GM23338 (cell line): Measurements from ENCODE around the gene WAPL. TPM values are rescaled to one million over a fixed set of nuclear protein-coding genes. Genes with fewer than 3 reads are reported as not detected.
A peak's percentile ranks its signal among the peaks of the same experiment; 100 is the strongest.

Experiments used
- ATAC-seq: fragments of 200-7000 bp; cut with Tn5 transposase; 3 replicates; pipeline ENCODE4 v1.9.1; 2020
- DNase-seq: peaks from one replicate; pipeline ENCODE4 v3.0.0-alpha.2; 2015; ENCODE audit warnings: low spot score
- H2AFZ ChIP-seq: fragments of 200-600 bp; sonication (generic); 2 replicates; pipeline ENCODE4 v1.8.0; 2016; ENCODE audit warnings: antibody characterized with exemption, mild to moderate bottlenecking, moderate library complexity
- H3F3A ChIP-seq: fragments of 200-600 bp; sonication (generic); replicated peaks from 2 replicates; pipeline ENCODE4 v1.8.0; 2017; ENCODE audit warnings: antibody characterized with exemption, mixed run types, low read depth
- H3K27ac ChIP-seq: fragments of 200-600 bp; sonication (generic); 2 replicates; pipeline ENCODE4 v1.6.1; 2016; ENCODE audit warnings: low read depth
- H3K27me3 ChIP-seq: fragments of 200-600 bp; sonication (generic); 2 replicates; pipeline ENCODE4 v1.8.0; 2016; ENCODE audit warnings: mild to moderate bottlenecking, mixed run types, moderate library complexity; ENCODE audit not compliant: insufficient read depth
- H3K36me3 ChIP-seq: fragments of 200-600 bp; sonication (generic); 2 replicates; pipeline ENCODE4 v1.8.0; 2016; ENCODE audit warnings: mild to moderate bottlenecking; ENCODE audit not compliant: insufficient read depth
- H3K4me1 ChIP-seq: fragments of 200-600 bp; sonication (generic); 2 replicates; pipeline ENCODE4 v1.8.0; 2016; ENCODE audit warnings: mild to moderate bottlenecking, moderate library complexity; ENCODE audit not compliant: insufficient read depth
- H3K4me2 ChIP-seq: fragments of 200-600 bp; sonication (generic); 2 replicates; pipeline ENCODE4 v1.7.1; 2017; ENCODE audit warnings: mixed run types
- H3K4me3 ChIP-seq: fragments of 200-600 bp; sonication (generic); 2 replicates; pipeline ENCODE4 v1.6.1; 2016; ENCODE audit warnings: mixed run types
- H3K79me2 ChIP-seq: fragments of 200-600 bp; sonication (generic); replicated peaks from 2 replicates; pipeline ENCODE4 v1.8.0; 2017; ENCODE audit warnings: mild to moderate bottlenecking; ENCODE audit not compliant: insufficient read depth
- H3K9me2 ChIP-seq: fragments of 200-600 bp; sonication (generic); 2 replicates; pipeline ENCODE4 v1.8.0; 2017; ENCODE audit not compliant: insufficient read depth
- H4K20me1 ChIP-seq: fragments of 200-600 bp; sonication (generic); replicated peaks from 2 replicates; pipeline ENCODE4 v1.8.0; 2017; ENCODE audit warnings: mild to moderate bottlenecking; ENCODE audit not compliant: insufficient read depth
- H3K27ac Mint-ChIP-seq: 2 replicates; pipeline ENCODE4 v1.8.0; 2020; ENCODE audit warnings: inconsistent platforms, mild to moderate bottlenecking, moderate library complexity, mixed read lengths
- H3K27me3 Mint-ChIP-seq: 3 replicates; pipeline ENCODE4 v1.8.0; 2022; ENCODE audit warnings: low read depth, mild to moderate bottlenecking, moderate library complexity, mixed read lengths, inconsistent platforms; ENCODE audit not compliant: insufficient read depth, poor library complexity
- H3K36me3 Mint-ChIP-seq: 3 replicates; pipeline ENCODE4 v1.8.0; 2021; ENCODE audit warnings: low read depth, mild to moderate bottlenecking, inconsistent platforms, moderate library complexity, mixed read lengths
- H3K4me1 Mint-ChIP-seq: 3 replicates; pipeline ENCODE4 v1.8.0; 2020; ENCODE audit warnings: mild to moderate bottlenecking, inconsistent platforms, mixed read lengths
- H3K4me3 Mint-ChIP-seq: 3 replicates; pipeline ENCODE4 v1.8.0; 2021; ENCODE audit warnings: moderate library complexity, mild to moderate bottlenecking, inconsistent platforms, mixed read lengths
- H3K9me3 Mint-ChIP-seq: 3 replicates; pipeline ENCODE4 v1.8.0; 2020; ENCODE audit warnings: moderate library complexity, mild to moderate bottlenecking, inconsistent platforms, mixed read lengths
- CREB1 ChIP-seq: fragments of 250-450 bp; sonication (Bioruptor Pico); IDR thresholded peaks from 2 replicates; pipeline ENCODE4 v1.5.0; 2020; ENCODE audit warnings: low read depth, mild to moderate bottlenecking, moderate library complexity
- ETS1 ChIP-seq: IDR thresholded peaks from 2 replicates; pipeline ENCODE4 v1.6.1; 2016; ENCODE audit warnings: antibody characterized with exemption
- EZH2 ChIP-seq: fragments of 200-600 bp; sonication (generic); IDR thresholded peaks from one replicate; pipeline ENCODE4 v1.8.0; 2017; ENCODE audit warnings: antibody characterized with exemption, mild to moderate bottlenecking, low read depth; ENCODE audit not compliant: unreplicated experiment
- JUNB ChIP-seq: IDR thresholded peaks from one replicate; pipeline ENCODE4 v1.6.1; 2016; ENCODE audit warnings: antibody characterized with exemption; ENCODE audit not compliant: unreplicated experiment
- POLR2AphosphoS5 ChIP-seq: IDR thresholded peaks from 2 replicates; pipeline ENCODE4 v1.6.1; 2016; ENCODE audit warnings: antibody characterized with exemption, low read depth
- ZNF114 ChIP-seq: fragments of 250-450 bp; sonication (Bioruptor Pico); IDR thresholded peaks from 2 replicates; pipeline ENCODE4 v1.5.0; 2020; ENCODE audit warnings: mild to moderate bottlenecking, moderate library complexity
- ZNF462 ChIP-seq: fragments of 250-450 bp; sonication (Bioruptor Pico); IDR thresholded peaks from 2 replicates; pipeline ENCODE4 v1.5.0; 2020; ENCODE audit warnings: mild to moderate bottlenecking, moderate library complexity
- long read RNA-seq: library from polyadenylated mRNA; unstranded; transcript quantifications from one replicate; pipeline ENCODE4 v2.0.0, GENCODE V29; 2020; ENCODE audit not compliant: unreplicated experiment
- polyA plus RNA-seq: library from polyadenylated mRNA; unstranded; fragments of >200 nt; fragmentation: Nextera tagmentation; extraction: Ambion mirVana; gene quantifications from 2 replicates; pipeline ENCODE4 v1.2.1, GENCODE V29; 2016
- total RNA-seq: library from RNA; depleted of rRNA; stranded (reverse); fragments of >200 nt; shearing (Covaris generic); gene quantifications from 2 replicates; pipeline ENCODE4 v1.2.3, GENCODE V29; 2014; rRNA removed
- TF ChIP-seq, protein P1 (sequence below), 2 experiments: fragments of 200-600 bp in 1 of 2; sonication (generic) in 1 of 2; conservative IDR thresholded peaks; 2 replicates each; pipeline versions ENCODE4 v1.5.1 to v1.6.1; 2016 to 2017; ENCODE audit warnings: antibody characterized with exemption in 2 of 2, low read depth in 2 of 2, mild to moderate bottlenecking in 2 of 2, moderate library complexity in 1 of 2

WAPL gene
- total RNA-seq (60.8 and 67.9 TPM in 2 replicates), polyA plus RNA-seq (23.6 and 25.2 TPM in 2 replicates)
- long read RNA-seq, partial matches to known transcripts: 24 of 28 reads
- long read RNA-seq, other reads (novel, unspliced or antisense): 4 of 28 reads

GRCh38 chr10:86521678-86522509, at the start of gene WAPL:
Gene WAPL, minus strand, starts transcription at chr10:86521792. Its CDS starts 3,723 bp downstream, at chr10:86518069.
- Mint-ChIP-seq H3K9me3 (no peaks in the 10 kb centered on the region), H3K36me3 (peaks cover 16% of the 10 kb centered on the region), H3K4me3 (peak within 1 kb of the TSS; percentile 86), H3K27me3 (peaks cover 11% of the 10 kb centered on the region), H3K4me1 (peaks cover 31% of the 10 kb centered on the region), H3K27ac (peak within 1 kb of the TSS; percentile 97)
- TF ChIP-seq CREB1 (CRISPR knock-in tag) (peak; percentile 85), ETS1 (peak; percentile 81), EZH2 (no peak), POLR2AphosphoS5 (peak; percentile 78)
- peak; percentile 97 for DNase-seq
- peak; percentile 91 for ATAC-seq
- H3K4me2 ChIP-seq: peak within 1 kb of the TSS; percentile 99
- no peaks in the 10 kb centered on the region for H3K27me3 ChIP-seq
- H3K36me3 ChIP-seq: peaks cover 9% of the 10 kb centered on the region; the same call in 1 of the 2 replicates
- peaks cover 59% of the 10 kb centered on the region for H3K79me2 ChIP-seq
- peak within 1 kb of the TSS; percentile 82 for H3K27ac ChIP-seq
- H3K9me2 ChIP-seq: no peaks in the 10 kb centered on the region
- peak within 1 kb of the TSS; percentile 96 for H3K4me3 ChIP-seq
- no peaks in the 10 kb centered on the region for H3F3A ChIP-seq
- H4K20me1 ChIP-seq: peaks cover 32% of the 10 kb centered on the region
- H2AFZ ChIP-seq: peak within 1 kb of the TSS; percentile 80
- H3K4me1 ChIP-seq: peaks cover 26% of the 10 kb centered on the region

DNA sequence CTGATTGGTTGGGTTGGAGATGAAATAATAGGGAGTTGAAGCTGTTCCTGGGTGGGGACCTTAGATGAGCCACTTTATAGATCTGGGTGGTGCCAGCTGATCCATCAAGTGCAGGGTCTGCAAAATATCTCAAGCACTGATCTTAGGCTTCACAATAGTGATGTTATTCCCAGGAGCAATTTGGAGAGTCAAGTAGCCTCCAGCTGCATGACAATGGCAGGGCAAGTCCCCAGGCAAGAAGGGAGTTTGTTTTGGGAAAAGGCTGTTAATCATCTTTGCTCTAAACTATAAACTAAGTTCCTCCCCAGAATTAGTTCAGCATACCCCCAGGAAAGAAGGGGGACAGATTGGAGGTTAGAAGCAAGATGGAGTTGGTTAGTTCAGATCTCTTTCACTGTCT, 47.7 kb upstream of the WAPL start:
- H3K9me3 Mint-ChIP-seq: no peaks in the 10 kb centered on the region; the same call in 2 of the 3 replicates
- H3K36me3 ChIP-seq: no peaks in the 10 kb centered on the region
- 0 out of 2 replicates have a peak overlapping the region, but pooled peaks have one; percentile 28 for H3K27ac Mint-ChIP-seq
- no peaks in the 10 kb centered on the region for H3K36me3 Mint-ChIP-seq
- peaks cover 1% of the 10 kb centered on the region for H3K27me3 Mint-ChIP-seq
- H3K4me2 ChIP-seq: peak overlapping the region; percentile 57; the same call in 1 of the 2 replicates
- no peaks in the 10 kb centered on the region for H3K9me2 ChIP-seq
- H3K4me3 ChIP-seq: 0 out of 2 replicates have a peak overlapping the region, but pooled peaks have one; percentile 4
- H3K4me1 Mint-ChIP-seq: peaks cover 10% of the 10 kb centered on the region
- H3F3A ChIP-seq: no peaks in the 10 kb centered on the region
- DNase-seq: no peak
- no peak overlapping the region for H3K4me3 Mint-ChIP-seq
- peak; percentile 55 for ATAC-seq
- H3K27me3 ChIP-seq: no peaks in the 10 kb centered on the region
- H3K27ac ChIP-seq: 0 out of 2 replicates have a peak overlapping the region, but pooled peaks have one; percentile 30
- peaks cover 11% of the 10 kb centered on the region for H3K4me1 ChIP-seq
- H3K79me2 ChIP-seq: no peaks in the 10 kb centered on the region
- no peaks in the 10 kb centered on the region for H4K20me1 ChIP-seq
- H2AFZ ChIP-seq: peak overlapping the region; percentile 91
- TF ChIP-seq POLR2AphosphoS5 (no peak), EZH2 (no peak), JUNB (no peak), ZNF114 (no peak), ETS1 (no peak), ZNF462 (CRISPR knock-in tag) (no peak)
- TF ChIP-seq, protein P1, sequence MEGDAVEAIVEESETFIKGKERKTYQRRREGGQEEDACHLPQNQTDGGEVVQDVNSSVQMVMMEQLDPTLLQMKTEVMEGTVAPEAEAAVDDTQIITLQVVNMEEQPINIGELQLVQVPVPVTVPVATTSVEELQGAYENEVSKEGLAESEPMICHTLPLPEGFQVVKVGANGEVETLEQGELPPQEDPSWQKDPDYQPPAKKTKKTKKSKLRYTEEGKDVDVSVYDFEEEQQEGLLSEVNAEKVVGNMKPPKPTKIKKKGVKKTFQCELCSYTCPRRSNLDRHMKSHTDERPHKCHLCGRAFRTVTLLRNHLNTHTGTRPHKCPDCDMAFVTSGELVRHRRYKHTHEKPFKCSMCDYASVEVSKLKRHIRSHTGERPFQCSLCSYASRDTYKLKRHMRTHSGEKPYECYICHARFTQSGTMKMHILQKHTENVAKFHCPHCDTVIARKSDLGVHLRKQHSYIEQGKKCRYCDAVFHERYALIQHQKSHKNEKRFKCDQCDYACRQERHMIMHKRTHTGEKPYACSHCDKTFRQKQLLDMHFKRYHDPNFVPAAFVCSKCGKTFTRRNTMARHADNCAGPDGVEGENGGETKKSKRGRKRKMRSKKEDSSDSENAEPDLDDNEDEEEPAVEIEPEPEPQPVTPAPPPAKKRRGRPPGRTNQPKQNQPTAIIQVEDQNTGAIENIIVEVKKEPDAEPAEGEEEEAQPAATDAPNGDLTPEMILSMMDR (conservative IDR thresholded peaks at IDR 0.05; ENCODE audit: low read depth in 2 of 2): no peak
